HG03066 (cell line): ENCODE data around the gene CRYBA4.

Experiments used
- ATAC-seq: cut with Tn5 transposase; IDR thresholded peaks from one replicate; pipeline ENCODE4 v1.9.1; 2021; ENCODE audit warnings: low read depth; ENCODE audit not compliant: unreplicated experiment

CRYBA4 gene

GRCh38 chr22:26620197-26620596 is 1.6 kb upstream of the CRYBA4 start:
- ATAC-seq: no peak

- no peak for ATAC-seq
Observed at GRCh38 chr22:26623984-26624383, 2.2 kb downstream of the CRYBA4 start.

GRCh38 chr22:26624803-26625202 is 3.0 kb downstream of the CRYBA4 start:
- ATAC-seq: no peak

- ATAC-seq: no peak
Observed at GRCh38 chr22:26629988-26630761, 8.4 kb downstream of the CRYBA4 start.

GRCh38 chr22:26631282-26631681 is 9.5 kb downstream of the CRYBA4 start:
- no peak for ATAC-seq

- no peak for ATAC-seq
Observed at GRCh38 chr22:26632422-26633155, 10.8 kb downstream of the CRYBA4 start.

GRCh38 chr22:26634189-26634588 is 12.4 kb downstream of the CRYBA4 start:
- no peak for ATAC-seq

- ATAC-seq: no peak
Observed at GRCh38 chr22:26635117-26635516, 13.4 kb downstream of the CRYBA4 start.

GRCh38 chr22:26636296-26636695 is 14.5 kb downstream of the CRYBA4 start:
- ATAC-seq: no peak

- ATAC-seq: no peak
Observed at GRCh38 chr22:26642465-26643417, 21.0 kb downstream of the CRYBA4 start.

GRCh38 chr22:26643418-26644100 is 21.8 kb downstream of the CRYBA4 start:
- no peak for ATAC-seq

- no peak for ATAC-seq
Observed at GRCh38 chr22:26646158-26646557, 24.4 kb downstream of the CRYBA4 start.

GRCh38 chr22:26648011-26648497 is 26.3 kb downstream of the CRYBA4 start:
- ATAC-seq: no peak

- no peak for ATAC-seq
Observed at GRCh38 chr22:26648528-26649388, 27.0 kb downstream of the CRYBA4 start.

GRCh38 chr22:26650722-26651421 is 29.1 kb downstream of the CRYBA4 start:
- no peak for ATAC-seq

GRCh38 chr22:26651815-26652214 is 30.1 kb downstream of the CRYBA4 start:
- no peak for ATAC-seq

GRCh38 chr22:26656891-26657851 is 35.4 kb downstream of the CRYBA4 start, which contains the start of gene MIAT:
Gene MIAT, plus strand, starts transcription at chr22:26657588.
- ATAC-seq: peak; percentile 63
